DOHH2 (cell line): ENCODE measurements around the gene RPL36.
"Not testable (repeated sequence)": the region's sequence is repeated elsewhere in the genome, so short reads cannot be mapped to it uniquely, and the experiment has no call there.

Experiments
- H3F3A ChIP-seq: fragments of 200-600 bp; sonication (generic), shearing (Covaris generic); 2 replicates; pipeline ENCODE4 v1.6.0; 2016; ENCODE audit warnings: antibody characterized with exemption, mild to moderate bottlenecking; ENCODE audit not compliant: control insufficient read depth, insufficient read depth
- H3K27ac ChIP-seq: fragments of 200-600 bp; sonication (generic); 2 replicates; pipeline ENCODE4 v1.5.1; 2014; ENCODE audit warnings: low read depth, mild to moderate bottlenecking, low read length, moderate library complexity
- H3K27me3 ChIP-seq: fragments of 200-600 bp; sonication (generic); 2 replicates; pipeline ENCODE4 v1.6.1; 2014; ENCODE audit warnings: mild to moderate bottlenecking, low read length, mixed read lengths; ENCODE audit not compliant: control insufficient read depth
- H3K36me3 ChIP-seq: fragments of 200-600 bp; sonication (generic); 2 replicates; pipeline ENCODE4 v1.6.1; 2014; ENCODE audit warnings: mild to moderate bottlenecking, low read length, moderate library complexity, mixed read lengths; ENCODE audit not compliant: control insufficient read depth
- H3K4me1 ChIP-seq: fragments of 200-600 bp; sonication (generic); 2 replicates; pipeline ENCODE4 v1.6.1; 2014; ENCODE audit warnings: mild to moderate bottlenecking, low read length, mixed read lengths; ENCODE audit not compliant: control insufficient read depth
- H3K4me2 ChIP-seq: fragments of 200-600 bp; sonication (generic); 2 replicates; pipeline ENCODE4 v1.6.0; 2014; ENCODE audit warnings: mild to moderate bottlenecking, low read length, moderate library complexity
- H3K4me3 ChIP-seq: fragments of 200-600 bp; sonication (generic); 2 replicates; pipeline ENCODE4 v1.5.1; 2014; ENCODE audit warnings: mild to moderate bottlenecking, low read length, mixed read lengths
- H3K79me2 ChIP-seq: fragments of 200-600 bp; sonication (generic); 2 replicates; pipeline ENCODE4 v1.6.1; 2014; ENCODE audit warnings: mild to moderate bottlenecking, low read length, mixed read lengths; ENCODE audit not compliant: control insufficient read depth
- H3K9me2 ChIP-seq: fragments of 200-600 bp; sonication (generic); replicated peaks from 2 replicates; pipeline ENCODE4 v1.6.1; 2014; ENCODE audit warnings: mild to moderate bottlenecking, low read length, mixed read lengths; ENCODE audit not compliant: control insufficient read depth
- H3K9me3 ChIP-seq: fragments of 200-600 bp; sonication (generic); 2 replicates; pipeline ENCODE4 v1.6.1; 2014; ENCODE audit warnings: antibody characterized with exemption, low read length, mixed read lengths; ENCODE audit not compliant: control insufficient read depth, insufficient read depth
- H4K20me1 ChIP-seq: fragments of 200-600 bp; sonication (generic); 2 replicates; pipeline ENCODE4 v1.6.0; 2014; ENCODE audit warnings: low read depth, mild to moderate bottlenecking, antibody characterized with exemption, low read length, moderate library complexity; ENCODE audit not compliant: control insufficient read depth, insufficient read depth
- EZH2phosphoT487 ChIP-seq: fragments of 200-600 bp; sonication (generic); IDR thresholded peaks from 2 replicates; pipeline ENCODE4 v1.6.1; 2017; ENCODE audit warnings: borderline replicate concordance, mild to moderate bottlenecking, antibody characterized with exemption, low read length, moderate library complexity, mixed read lengths
- TF ChIP-seq, protein P1 (sequence below): fragments of 200-600 bp; sonication (generic); IDR thresholded peaks from one replicate; pipeline ENCODE4 v1.5.1; 2014; ENCODE audit warnings: antibody characterized with exemption, mild to moderate bottlenecking, low read depth, low read length; ENCODE audit not compliant: poor library complexity, severe bottlenecking

The RPL36 gene

DNA sequence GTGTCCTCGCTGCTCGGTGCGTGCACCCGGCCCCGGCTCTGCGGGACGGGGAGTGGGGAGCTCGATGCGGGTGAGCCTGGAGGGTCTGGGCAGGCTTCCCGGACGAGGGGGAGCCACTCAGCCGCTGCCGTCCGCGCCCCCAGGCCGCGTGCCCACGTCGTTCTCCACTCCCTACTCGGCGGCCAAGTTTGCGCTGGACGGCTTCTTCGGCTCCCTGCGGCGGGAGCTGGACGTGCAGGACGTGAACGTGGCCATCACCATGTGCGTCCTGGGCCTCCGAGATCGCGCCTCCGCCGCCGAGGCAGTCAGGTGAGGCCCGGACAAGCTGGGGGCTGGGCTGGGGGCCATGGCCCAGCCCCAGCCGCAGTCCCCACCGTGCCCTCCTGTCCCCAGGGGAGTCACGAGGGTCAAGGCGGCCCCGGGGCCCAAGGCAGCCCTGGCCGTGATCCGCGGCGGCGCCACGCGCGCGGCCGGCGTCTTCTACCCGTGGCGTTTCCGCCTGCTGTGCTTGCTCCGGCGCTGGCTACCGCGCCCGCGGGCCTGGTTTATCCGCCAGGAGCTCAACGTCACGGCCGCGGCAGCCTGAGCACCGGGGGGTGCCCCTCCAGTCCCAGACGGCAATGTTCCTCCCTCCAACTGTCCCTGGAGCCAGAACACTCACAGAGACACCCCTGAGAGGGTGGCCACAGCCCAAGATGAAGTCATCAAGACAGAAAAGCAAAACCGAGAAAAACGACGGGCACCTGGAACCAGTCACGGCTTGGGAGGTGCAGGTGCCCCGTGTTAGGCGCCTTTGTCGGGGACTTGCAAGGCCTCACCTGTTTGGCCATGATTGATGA is 2.5 kb upstream of the RPL36 start:
- H3K27ac ChIP-seq = no peak overlapping the region

GRCh38 chr19:5688262-5688881 is 1.7 kb upstream of the RPL36 start:
- not testable (repeated sequence) for H3K27me3 ChIP-seq, H3K27ac ChIP-seq, H3K9me2 ChIP-seq, H3K9me3 ChIP-seq, H3K4me3 ChIP-seq, H3K4me2 ChIP-seq
- H3F3A ChIP-seq = peaks cover 13% of the 10 kb centered on the region
- H3K36me3 ChIP-seq = peaks cover 32% of the 10 kb centered on the region
- peaks cover 11% of the 10 kb centered on the region for H4K20me1 ChIP-seq
- H3K4me1 ChIP-seq = peaks cover 28% of the 10 kb centered on the region
- peaks cover 34% of the 10 kb centered on the region for H3K79me2 ChIP-seq

More for the DNA sequence above, 2.5 kb upstream of the RPL36 start:
- Histone ChIP-seq H3K4me2 (peak overlapping the region; percentile 86; the same call in 1 of the 2 replicates), H3K79me2 (peaks cover 26% of the 10 kb centered on the region), H3K9me2 (no peaks in the 10 kb centered on the region), H3K36me3 (peaks cover 24% of the 10 kb centered on the region), H3K4me1 (peaks cover 26% of the 10 kb centered on the region), H3K27me3 (no peaks in the 10 kb centered on the region), H3F3A (peaks cover 7% of the 10 kb centered on the region), H3K9me3 (no peaks in the 10 kb centered on the region), H3K4me3 (peak overlapping the region; percentile 82; the same call in 1 of the 2 replicates), H4K20me1 (peaks cover 9% of the 10 kb centered on the region)
- no peak for TF ChIP-seq EZH2phosphoT487
- TF ChIP-seq, protein P1, sequence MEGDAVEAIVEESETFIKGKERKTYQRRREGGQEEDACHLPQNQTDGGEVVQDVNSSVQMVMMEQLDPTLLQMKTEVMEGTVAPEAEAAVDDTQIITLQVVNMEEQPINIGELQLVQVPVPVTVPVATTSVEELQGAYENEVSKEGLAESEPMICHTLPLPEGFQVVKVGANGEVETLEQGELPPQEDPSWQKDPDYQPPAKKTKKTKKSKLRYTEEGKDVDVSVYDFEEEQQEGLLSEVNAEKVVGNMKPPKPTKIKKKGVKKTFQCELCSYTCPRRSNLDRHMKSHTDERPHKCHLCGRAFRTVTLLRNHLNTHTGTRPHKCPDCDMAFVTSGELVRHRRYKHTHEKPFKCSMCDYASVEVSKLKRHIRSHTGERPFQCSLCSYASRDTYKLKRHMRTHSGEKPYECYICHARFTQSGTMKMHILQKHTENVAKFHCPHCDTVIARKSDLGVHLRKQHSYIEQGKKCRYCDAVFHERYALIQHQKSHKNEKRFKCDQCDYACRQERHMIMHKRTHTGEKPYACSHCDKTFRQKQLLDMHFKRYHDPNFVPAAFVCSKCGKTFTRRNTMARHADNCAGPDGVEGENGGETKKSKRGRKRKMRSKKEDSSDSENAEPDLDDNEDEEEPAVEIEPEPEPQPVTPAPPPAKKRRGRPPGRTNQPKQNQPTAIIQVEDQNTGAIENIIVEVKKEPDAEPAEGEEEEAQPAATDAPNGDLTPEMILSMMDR = peak; percentile 29

GRCh38 chr19:5690955-5691821 is 1.1 kb downstream of the RPL36 start:
- peak overlapping the region; percentile 68 for H3K4me2 ChIP-seq
- peaks cover 11% of the 10 kb centered on the region for H4K20me1 ChIP-seq
- peak overlapping the region; percentile 84 for H3K27ac ChIP-seq
- H3K36me3 ChIP-seq = peaks cover 60% of the 10 kb centered on the region
- H3K79me2 ChIP-seq = peaks cover 47% of the 10 kb centered on the region
- peaks cover 22% of the 10 kb centered on the region for H3F3A ChIP-seq
- no peaks in the 10 kb centered on the region for H3K27me3 ChIP-seq
- no peaks in the 10 kb centered on the region for H3K9me3 ChIP-seq
- H3K4me3 ChIP-seq = peak overlapping the region; percentile 99
- TF ChIP-seq EZH2phosphoT487 = no peak
- TF ChIP-seq, protein P1 = no peak
- H3K9me2 ChIP-seq = no peaks in the 10 kb centered on the region
- H3K4me1 ChIP-seq = peaks cover 24% of the 10 kb centered on the region
